Endodermal cell (in vitro differentiated cells): ENCODE results near the gene RGS3. TPM values are rescaled to one million over a fixed set of nuclear protein-coding genes. Genes with fewer than 3 reads are reported as not detected.

ENCODE experiments used
- DNase-seq: peaks from one replicate; pipeline ENCODE4 v3.0.0-alpha.2; 2017
- H3K27ac ChIP-seq: 2 replicates; pipeline ENCODE4 v1.5.1; 2013; ENCODE audit warnings: mild to moderate bottlenecking, low read depth, low read length, moderate library complexity
- H3K27me3 ChIP-seq: 2 replicates; pipeline ENCODE4 v1.6.1; 2013; ENCODE audit warnings: mild to moderate bottlenecking, low read length, moderate library complexity; ENCODE audit not compliant: insufficient read depth, control insufficient read depth, poor library complexity, severe bottlenecking
- H3K36me3 ChIP-seq: 2 replicates; pipeline ENCODE4 v1.7.0; 2013; ENCODE audit warnings: mild to moderate bottlenecking, low read length, moderate library complexity; ENCODE audit not compliant: control insufficient read depth, insufficient read depth
- H3K4me1 ChIP-seq: one replicate; pipeline ENCODE4 v1.7.0; 2013; ENCODE audit warnings: low read length; ENCODE audit not compliant: control insufficient read depth, insufficient read depth
- H3K4me3 ChIP-seq: 2 replicates; pipeline ENCODE4 v1.5.1; 2013; ENCODE audit warnings: mild to moderate bottlenecking, low read length, moderate library complexity
- H3K9ac ChIP-seq: 2 replicates; pipeline ENCODE4 v1.6.1; 2013; ENCODE audit warnings: mild to moderate bottlenecking, low read length, moderate library complexity; ENCODE audit not compliant: poor library complexity, severe bottlenecking; ENCODE audit errors: extremely low read depth
- H3K9me3 ChIP-seq: 2 replicates; pipeline ENCODE4 v1.6.1; 2013; ENCODE audit warnings: mild to moderate bottlenecking, low read length, moderate library complexity; ENCODE audit not compliant: control insufficient read depth
- H3K27ac Mint-ChIP-seq: 2 replicates; pipeline ENCODE4 v1.8.0; 2020; ENCODE audit warnings: mixed read lengths
- H3K27me3 Mint-ChIP-seq: 2 replicates; pipeline ENCODE4 v1.8.0; 2021; ENCODE audit warnings: mild to moderate bottlenecking, mixed read lengths; ENCODE audit not compliant: insufficient read depth
- H3K36me3 Mint-ChIP-seq: 2 replicates; pipeline ENCODE4 v1.8.0; 2020; ENCODE audit warnings: low read depth, mixed read lengths
- H3K4me1 Mint-ChIP-seq: 2 replicates; pipeline ENCODE4 v1.8.0; 2020; ENCODE audit warnings: mixed read lengths
- H3K4me3 Mint-ChIP-seq: 2 replicates; pipeline ENCODE4 v1.8.0; 2020; ENCODE audit warnings: mild to moderate bottlenecking, moderate library complexity, mixed read lengths
- H3K9me3 Mint-ChIP-seq: 2 replicates; pipeline ENCODE4 v1.8.0; 2020; ENCODE audit warnings: mild to moderate bottlenecking, mixed read lengths
- WGBS, 2 experiments: methylation state at CpG; one replicate each; pipeline versions ENCODE4 v1.1.5 to v1.1.7; 2013; ENCODE audit warnings: missing lambda C conversion rate in 2 of 2, mixed read lengths in 1 of 2; ENCODE audit not compliant: insufficient coverage in 1 of 2, insufficient read length in 1 of 2; 5-methylcytosine and 5-hydroxymethylcytosine counted together
- total RNA-seq, 2 donors: library from RNA; stranded (reverse); fragmentation: NEBNext Ultra II Directional in 1 of 2; extraction: Animal tissue kit (Norgen Biotek cat#: 25700) in 1 of 2; gene quantifications; 2 replicates in 1 of 2; 3 replicates in 1 of 2; pipeline ENCODE4 v1.2.1, GENCODE V29; 2021
- TF ChIP-seq, protein P1 (sequence below): fragments of 200-600 bp; sonication (generic); conservative IDR thresholded peaks from 2 replicates; pipeline ENCODE4 v1.5.0; 2021; ENCODE audit warnings: antibody characterized with exemption, mild to moderate bottlenecking

Gene RGS3
- total RNA-seq, 2 donors from 2014 or later: 20.7 to 40.3 TPM

GRCh38 chr9:113614843-113615648, 151.5 kb downstream of the RGS3 start:
- H3K9me3 ChIP-seq: no peaks in the 10 kb centered on the region
- H3K27ac ChIP-seq: no peak overlapping the region
- H3K4me3 ChIP-seq: no peak overlapping the region
- no peaks in the 10 kb centered on the region for H3K27me3 ChIP-seq
- Mint-ChIP-seq H3K4me3 (no peak overlapping the region), H3K27me3 (no peaks in the 10 kb centered on the region), H3K27ac (no peak overlapping the region), H3K9me3 (no peaks in the 10 kb centered on the region), H3K36me3 (no peaks in the 10 kb centered on the region), H3K4me1 (peaks cover 30% of the 10 kb centered on the region)
- H3K36me3 ChIP-seq: no peaks in the 10 kb centered on the region
- no peak overlapping the region for H3K9ac ChIP-seq
- H3K4me1 ChIP-seq: peaks cover 8% of the 10 kb centered on the region
- WGBS, 2 experiments: 83 to 91% methylated on average over 6 to 14 of the region's 14 CpGs
- TF ChIP-seq, protein P1, sequence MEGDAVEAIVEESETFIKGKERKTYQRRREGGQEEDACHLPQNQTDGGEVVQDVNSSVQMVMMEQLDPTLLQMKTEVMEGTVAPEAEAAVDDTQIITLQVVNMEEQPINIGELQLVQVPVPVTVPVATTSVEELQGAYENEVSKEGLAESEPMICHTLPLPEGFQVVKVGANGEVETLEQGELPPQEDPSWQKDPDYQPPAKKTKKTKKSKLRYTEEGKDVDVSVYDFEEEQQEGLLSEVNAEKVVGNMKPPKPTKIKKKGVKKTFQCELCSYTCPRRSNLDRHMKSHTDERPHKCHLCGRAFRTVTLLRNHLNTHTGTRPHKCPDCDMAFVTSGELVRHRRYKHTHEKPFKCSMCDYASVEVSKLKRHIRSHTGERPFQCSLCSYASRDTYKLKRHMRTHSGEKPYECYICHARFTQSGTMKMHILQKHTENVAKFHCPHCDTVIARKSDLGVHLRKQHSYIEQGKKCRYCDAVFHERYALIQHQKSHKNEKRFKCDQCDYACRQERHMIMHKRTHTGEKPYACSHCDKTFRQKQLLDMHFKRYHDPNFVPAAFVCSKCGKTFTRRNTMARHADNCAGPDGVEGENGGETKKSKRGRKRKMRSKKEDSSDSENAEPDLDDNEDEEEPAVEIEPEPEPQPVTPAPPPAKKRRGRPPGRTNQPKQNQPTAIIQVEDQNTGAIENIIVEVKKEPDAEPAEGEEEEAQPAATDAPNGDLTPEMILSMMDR: no peak
- no peak for DNase-seq

- H3K36me3 ChIP-seq: no peaks in the 10 kb centered on the region
- TF ChIP-seq, protein P1: no peak
Measured at GRCh38 chr9:113616116-113616515, 152.6 kb downstream of the RGS3 start.

DNA sequence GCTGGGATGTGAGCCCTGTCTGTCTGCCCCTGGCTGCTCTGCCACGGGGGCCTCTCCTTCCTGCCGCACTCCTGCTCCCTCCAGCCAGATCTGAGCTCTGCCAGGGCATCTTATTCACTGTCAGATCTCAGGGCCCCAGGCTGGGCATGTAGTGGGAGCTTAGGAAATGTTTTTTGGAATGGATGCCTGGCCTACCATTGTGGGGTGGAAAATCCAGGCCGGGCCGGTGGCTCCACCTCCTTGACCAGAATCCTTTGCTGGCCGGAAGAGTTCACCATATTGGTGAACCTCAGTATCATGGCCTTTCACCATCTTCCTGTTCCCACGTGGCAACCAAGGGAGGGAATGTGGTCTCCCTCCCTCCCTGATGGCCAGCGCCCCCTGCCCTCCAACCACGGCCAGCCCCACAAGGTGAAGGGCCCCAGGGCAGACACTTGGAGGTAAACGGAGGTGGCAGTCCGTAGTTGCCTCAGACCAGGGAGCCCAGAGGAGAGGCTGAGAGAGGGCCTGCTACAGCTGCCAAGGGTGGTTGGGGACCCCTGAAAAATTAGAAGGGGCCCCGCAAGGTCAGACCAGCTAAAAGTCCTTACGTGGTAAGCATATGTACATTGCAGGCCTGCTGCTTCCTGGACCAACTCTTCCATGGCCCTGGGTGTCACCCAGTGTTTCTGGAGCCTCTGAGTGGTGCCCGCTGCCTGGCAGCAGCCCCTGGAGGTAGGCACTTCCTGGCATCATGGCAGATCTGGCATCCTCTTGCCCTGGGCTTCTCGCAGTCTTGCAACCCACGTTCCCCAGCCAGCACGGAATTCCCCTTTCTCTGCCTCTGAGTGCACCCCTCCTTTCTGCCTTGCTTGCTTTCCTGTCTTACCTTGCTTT, 153.3 kb downstream of the RGS3 start:
- 91 to 94% methylated on average over 12 to 16 of the region's 16 CpGs for WGBS, 2 experiments
- no peak for DNase-seq
- TF ChIP-seq, protein P1: peak; percentile 23

More at GRCh38 chr9:113616116-113616515, 152.6 kb downstream of the RGS3 start:
- H3K4me3 Mint-ChIP-seq: no peak overlapping the region
- Histone ChIP-seq H3K27ac (peak overlapping the region; percentile 27), H3K9ac (no peak overlapping the region), H3K4me3 (no peak overlapping the region), H3K9me3 (no peaks in the 10 kb centered on the region), H3K27me3 (no peaks in the 10 kb centered on the region), H3K4me1 (peaks cover 14% of the 10 kb centered on the region)
- peaks cover 30% of the 10 kb centered on the region for H3K4me1 Mint-ChIP-seq
- no peak for DNase-seq
- no peak overlapping the region for H3K27ac Mint-ChIP-seq
- no peaks in the 10 kb centered on the region for H3K27me3 Mint-ChIP-seq
- no peaks in the 10 kb centered on the region for H3K36me3 Mint-ChIP-seq
- no peaks in the 10 kb centered on the region for H3K9me3 Mint-ChIP-seq
- 71 to 93% methylated on average over 6 to 14 of the region's 14 CpGs for WGBS, 2 experiments

More for the DNA sequence above, 153.3 kb downstream of the RGS3 start:
- Mint-ChIP-seq H3K4me1 (peaks cover 31% of the 10 kb centered on the region), H3K4me3 (no peak overlapping the region), H3K27me3 (no peaks in the 10 kb centered on the region), H3K36me3 (no peaks in the 10 kb centered on the region), H3K27ac (no peak overlapping the region), H3K9me3 (no peaks in the 10 kb centered on the region)
- Histone ChIP-seq H3K36me3 (no peaks in the 10 kb centered on the region), H3K27me3 (no peaks in the 10 kb centered on the region), H3K4me3 (no peak overlapping the region), H3K9ac (no peak overlapping the region), H3K27ac (peak overlapping the region; percentile 27), H3K4me1 (peaks cover 20% of the 10 kb centered on the region), H3K9me3 (no peaks in the 10 kb centered on the region)
